ENCODE data around the gene RXRA.

Gene RXRA

DNA sequence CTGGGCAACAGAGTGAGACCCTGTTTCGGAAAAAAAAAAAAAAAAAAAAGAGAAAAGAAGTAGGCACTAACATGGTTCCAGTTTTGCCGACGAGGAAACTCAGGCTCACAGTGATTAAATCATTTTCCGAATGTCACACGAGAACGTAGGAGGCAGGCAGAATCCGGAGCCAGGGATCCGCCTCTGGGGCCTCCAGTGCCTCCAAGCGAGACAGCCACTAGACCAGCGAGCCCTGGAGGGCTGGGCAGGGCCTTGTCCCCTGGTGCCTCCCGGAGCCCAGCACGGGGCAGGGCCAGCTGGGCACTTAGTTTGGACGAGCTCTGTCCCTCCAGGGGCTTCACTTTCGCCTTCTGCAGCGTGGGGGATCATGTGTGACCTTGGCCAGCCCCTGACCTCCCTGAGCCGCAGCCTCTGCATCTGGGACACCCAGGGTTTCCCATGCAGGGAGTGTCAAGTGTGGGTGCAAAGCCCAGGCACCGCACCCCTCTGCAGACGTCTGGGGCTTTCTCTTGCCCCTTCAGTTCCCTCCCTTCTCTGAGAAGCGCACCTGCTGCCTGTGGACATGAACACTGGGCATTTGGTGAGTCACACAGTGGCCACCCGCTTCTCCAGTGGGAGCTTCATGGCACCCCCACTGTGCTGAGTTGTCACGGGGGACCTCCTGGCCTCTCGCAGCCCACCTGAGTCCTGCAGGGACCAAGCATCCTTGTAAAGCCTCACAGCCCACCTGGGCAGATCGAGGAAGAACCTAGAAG is 80.3 kb downstream of the RXRA start:
- DNase-seq = no peak

GRCh38 chr9:134407121-134407779 is 81.0 kb downstream of the RXRA start:
- DNase-seq = peak; percentile 78

DNA sequence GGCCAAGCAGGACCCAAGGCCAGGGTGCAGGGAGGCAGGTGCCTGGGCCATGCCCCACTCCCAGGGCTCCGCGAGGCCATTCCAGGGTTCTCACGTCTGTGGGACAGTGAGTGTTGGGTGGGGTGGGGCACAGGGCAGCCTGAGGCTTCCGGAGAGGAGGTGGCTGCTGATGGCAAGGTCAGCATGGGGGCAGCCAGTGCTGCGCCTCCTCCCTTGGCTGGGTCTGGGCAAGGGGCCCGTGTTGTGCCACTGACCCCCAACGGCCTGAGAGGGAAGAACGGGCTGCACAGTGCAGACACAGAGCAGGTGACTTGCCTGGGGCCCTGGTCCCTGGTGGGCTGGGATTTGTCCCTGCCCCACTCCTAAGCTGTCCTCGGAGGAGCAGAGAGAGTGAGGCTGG is 82.1 kb downstream of the RXRA start:
- no peak for DNase-seq

DNA sequence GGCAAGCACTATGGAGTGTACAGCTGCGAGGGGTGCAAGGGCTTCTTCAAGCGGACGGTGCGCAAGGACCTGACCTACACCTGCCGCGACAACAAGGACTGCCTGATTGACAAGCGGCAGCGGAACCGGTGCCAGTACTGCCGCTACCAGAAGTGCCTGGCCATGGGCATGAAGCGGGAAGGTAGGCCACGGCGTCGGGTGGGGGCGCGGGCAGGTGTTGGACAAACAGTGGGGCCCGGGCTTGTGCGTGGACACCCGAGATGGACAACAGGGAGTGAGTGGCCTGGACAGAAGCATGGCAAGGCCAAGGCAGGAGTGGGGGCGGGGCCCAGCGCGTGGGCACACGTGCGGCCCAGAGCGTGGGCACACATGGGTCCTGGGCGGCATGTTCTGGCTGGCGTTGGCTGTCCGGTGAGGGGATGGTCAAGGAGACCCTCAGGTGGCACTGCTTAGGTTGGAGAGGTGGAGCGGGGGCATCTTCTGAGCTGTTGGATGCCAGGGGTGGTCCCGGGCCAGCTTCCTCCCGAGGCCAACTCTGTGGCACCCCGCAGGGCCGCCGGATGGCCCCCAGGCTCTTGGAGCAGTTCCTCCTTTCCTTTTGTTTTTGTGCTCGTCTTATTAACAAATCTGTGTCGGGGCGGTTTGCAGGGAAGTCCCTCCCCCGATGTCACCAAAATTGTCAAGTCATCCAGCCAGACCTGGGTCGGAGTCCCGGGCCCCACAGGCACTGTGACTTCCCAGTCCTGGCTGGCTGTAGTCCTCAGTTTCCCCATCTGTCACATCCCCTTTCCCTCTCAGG is 82.9 kb downstream of the RXRA start:
- DNase-seq = no peak

DNA sequence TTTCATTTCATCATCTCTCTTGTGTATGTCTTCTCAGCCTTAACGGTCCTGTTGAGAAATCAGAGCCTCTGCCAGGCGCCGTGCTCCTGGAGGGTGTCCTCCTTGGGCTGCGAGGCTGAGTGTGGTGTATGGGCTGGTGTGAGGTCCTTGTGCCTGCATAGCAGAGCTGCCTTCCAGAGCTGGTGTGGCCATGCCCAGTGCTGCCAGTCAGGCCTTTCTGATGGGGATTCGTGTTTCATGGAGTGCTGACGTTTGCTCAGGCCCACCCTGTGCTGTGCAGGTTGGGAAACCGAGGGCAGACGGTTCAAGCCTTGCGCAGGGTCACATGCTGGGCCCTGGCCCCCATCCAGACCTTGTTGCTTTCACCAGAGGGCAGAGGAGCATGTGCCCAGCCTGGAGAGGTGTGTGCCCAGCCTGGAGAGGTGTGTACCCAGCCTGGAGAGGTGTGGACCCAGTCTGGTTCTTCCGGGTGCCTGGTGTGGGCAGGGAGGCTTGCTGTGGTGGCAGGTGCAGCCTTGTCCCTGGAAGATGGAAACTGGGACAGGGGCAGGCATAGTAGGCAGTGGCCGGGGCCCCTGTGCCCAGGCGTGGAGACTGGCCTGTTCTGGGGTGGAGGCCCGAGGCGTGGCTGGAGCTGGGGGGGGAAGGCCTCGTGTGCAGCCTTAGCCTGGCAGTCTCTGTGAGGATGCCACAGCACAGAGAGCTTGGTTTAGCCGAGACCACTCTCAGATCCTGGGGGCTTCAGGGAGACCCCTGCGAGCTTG is 84.0 kb downstream of the RXRA start:
- DNase-seq = no peak

- DNase-seq = no peak
Measured at GRCh38 chr9:134410835-134411217, 84.6 kb downstream of the RXRA start.

DNA sequence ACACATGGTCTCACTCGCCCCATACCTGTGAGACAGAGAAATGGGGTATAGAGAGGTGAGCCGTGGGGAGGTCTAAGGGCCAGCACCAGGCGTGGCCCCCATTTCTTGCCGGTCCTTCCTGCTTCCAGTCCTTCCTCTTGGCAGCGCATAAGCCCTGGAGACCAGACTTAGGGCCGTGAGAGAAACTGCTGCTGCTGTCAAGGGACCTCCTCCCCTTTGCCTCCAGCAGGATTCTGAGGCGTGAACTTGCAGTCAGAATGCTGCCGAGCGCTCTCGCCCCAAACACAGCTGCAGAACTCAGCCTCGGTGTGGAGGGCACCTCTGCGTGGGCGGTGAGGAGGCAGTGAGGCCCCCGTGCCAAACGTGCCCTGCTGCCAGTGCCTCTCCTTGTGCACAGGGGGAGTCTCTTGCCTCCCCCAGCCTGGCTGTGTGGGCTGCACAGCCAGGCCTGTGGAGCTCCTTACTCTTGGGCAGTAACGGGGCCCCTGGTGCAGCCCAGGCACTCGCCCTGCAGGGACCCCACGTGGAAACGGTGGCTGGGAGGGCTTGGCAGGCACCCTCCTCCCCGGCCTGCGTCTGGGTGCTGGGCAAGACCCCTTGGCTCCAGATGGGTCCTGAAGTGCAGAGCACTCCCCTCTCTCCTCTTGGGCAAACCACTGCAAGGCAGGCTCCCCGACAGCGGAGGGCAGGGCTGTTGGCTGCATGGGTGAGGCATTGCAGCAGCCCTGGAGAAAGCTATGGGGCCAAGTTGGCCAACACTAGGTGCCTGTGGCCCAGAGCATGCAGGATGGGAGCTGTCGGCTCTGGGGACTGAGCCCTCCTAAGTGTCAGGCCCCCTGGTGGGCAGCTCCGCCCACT is 85.4 kb downstream of the RXRA start:
- DNase-seq = no peak

- DNase-seq = no peak
Measured at GRCh38 chr9:134412298-134412711, 86.0 kb downstream of the RXRA start.

DNA sequence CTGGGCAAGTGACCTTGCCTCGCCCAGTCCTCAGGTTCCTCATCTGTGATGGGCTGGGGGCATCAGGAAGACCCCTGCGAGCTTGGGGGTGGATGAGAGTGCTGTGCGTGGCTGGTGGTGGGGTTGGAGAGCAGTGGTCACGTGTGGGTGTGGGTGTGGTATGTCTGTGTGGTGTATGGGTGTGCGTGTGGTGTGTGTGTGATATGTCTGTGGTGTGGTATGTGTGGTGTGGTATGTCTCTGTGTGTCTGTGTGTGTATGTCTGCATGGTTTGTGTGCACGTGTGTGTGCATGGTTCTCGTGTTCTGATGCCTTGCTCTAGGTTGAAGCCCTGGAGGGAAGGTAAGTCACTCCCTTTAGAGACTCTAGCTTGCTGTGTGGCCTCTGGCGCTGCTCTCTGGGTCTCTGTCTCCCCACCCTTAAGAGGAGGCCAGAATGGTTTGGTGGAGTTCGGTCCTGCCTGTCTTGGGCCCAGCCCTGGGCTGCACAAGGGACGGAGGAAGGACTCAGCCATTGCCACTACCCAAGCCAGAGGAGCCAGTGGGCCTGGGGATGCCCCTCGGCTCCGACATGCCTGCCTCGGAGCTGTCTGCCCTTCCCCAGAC is 87.0 kb downstream of the RXRA start:
- DNase-seq = no peak

GRCh38 chr9:134413890-134414623 is 87.8 kb downstream of the RXRA start:
- DNase-seq = no peak

GRCh38 chr9:134414900-134415425 is 88.7 kb downstream of the RXRA start:
- DNase-seq = no peak

DNA sequence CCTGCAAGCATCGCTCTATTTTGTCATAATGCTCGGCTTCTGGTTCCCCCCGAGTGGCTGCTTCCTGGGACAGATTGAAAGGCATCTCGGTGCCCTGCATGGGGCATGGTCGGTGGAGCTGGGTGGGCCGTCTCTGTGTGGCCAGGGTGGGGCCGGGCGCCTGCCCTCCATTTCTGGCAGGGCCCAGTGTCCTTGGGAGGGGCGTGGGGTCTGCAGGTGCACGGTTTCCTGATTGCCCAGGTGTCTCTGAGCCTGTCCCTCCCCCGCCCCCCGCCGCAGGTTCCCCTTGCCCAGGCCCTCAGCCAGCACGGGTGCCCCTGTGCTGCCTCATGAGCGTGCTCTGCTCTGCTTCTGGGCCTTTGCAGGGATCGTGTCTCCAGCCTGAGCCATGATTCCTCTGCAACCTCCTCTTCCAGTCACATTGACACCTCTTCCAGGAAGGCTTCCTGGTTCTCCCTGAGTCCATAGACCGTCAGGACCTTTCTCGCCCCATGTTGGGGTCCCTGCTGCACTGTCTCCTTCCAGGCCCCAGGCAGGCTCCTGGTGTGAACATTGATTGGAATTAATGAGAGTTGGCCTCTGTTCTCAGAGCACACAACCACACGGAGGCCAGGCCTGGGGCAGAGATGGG is 90.2 kb downstream of the RXRA start:
- no peak for DNase-seq

- no peak for DNase-seq
Measured at GRCh38 chr9:134418354-134418753, 92.1 kb downstream of the RXRA start.

- DNase-seq = no peak
Measured at GRCh38 chr9:134419000-134419683, 92.9 kb downstream of the RXRA start.

- DNase-seq = no peak
Measured at GRCh38 chr9:134419684-134420076, 93.4 kb downstream of the RXRA start.

DNA sequence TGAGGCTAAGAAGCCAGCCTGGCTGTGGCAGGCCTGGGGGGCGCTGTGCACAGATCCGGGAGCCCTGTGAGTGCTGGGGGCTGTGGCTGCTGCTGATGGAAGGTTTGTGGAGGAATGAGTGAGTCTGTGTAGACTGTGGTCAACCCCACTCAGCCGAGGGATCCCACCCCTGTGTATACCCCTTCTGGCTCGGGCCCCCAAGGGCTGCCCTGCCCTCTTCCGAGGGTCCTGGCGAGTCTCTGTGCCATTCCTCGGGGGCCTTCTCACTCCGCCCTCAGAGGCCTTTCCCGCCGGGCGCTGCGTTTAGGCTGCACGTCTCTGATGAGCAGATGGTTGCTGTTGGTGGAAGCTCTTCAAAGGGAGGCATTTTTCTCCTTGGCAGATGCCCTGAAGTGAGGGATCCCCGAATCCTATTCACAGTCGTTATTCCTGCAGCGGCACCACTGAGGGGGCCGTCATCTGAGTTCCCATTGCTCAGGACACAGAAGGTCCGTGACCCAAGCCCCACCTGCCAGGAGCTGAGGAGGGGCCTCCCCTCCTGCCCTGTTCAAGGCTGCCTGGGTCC is 94.1 kb downstream of the RXRA start:
- no peak for DNase-seq

DNA sequence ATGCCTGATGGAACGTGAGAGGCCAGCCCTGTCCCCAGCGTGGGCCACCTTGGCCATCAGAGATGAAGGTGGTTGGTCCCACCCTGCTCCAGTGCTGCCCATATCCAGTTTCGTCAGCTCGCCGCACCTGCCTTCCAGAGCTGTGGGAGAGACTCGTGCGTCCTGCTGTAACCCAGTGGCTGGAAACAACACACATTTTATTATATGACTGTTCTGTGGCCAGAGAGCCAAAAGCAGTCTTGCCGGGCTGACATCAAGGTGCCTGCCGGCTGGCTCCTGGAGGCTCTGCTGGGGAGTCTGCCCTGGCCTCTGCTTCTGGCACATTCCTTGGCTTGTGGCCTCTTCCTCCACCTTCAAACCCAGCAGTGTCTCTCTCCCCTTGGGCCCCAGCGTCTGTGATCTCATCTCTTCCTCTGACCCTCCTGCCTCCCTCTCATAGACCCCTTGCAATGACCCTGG is 94.7 kb downstream of the RXRA start:
- DNase-seq = no peak

DNA sequence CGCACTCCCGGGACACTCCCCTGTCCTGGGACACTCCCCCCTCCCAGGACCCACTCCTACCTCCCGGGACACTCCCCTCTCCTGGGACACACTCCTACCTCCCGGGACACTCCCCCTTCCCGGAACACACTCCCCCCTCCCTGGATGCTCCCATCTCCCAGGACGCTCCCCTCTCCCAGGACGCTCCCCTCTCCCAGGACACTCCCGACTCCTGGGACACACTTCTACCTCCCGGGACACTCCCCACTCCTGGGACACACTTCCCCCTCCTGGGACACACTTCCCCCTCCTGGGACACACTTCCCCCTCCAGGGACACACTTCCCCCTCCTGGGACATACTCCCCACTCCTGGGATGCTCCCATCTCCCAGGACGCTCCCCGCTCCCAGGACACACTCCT is 95.6 kb downstream of the RXRA start:
- no peak for DNase-seq

Measured in activated CD8-positive, alpha-beta memory T cell treated with anti-CD3 and anti-CD28 coated beads, Interleukin-2, amount 50 U/mL, for 4 hours (primary cell).